OCI-LY7 (cell line): Measurements from ENCODE around the gene DELE1.

Experiments used
- EZH2phosphoT487 ChIP-seq: fragments of 200-600 bp; sonication (generic); IDR thresholded peaks from 2 replicates; pipeline ENCODE4 v1.6.1; 2018; ENCODE audit warnings: low read depth, borderline replicate concordance, mild to moderate bottlenecking, mixed run types, antibody characterized with exemption, low read length, moderate library complexity, mixed read lengths
- TF ChIP-seq, protein P1 (sequence below): fragments of 200-600 bp; sonication (generic); conservative IDR thresholded peaks from 2 replicates; pipeline ENCODE4 v1.5.1; 2014; ENCODE audit warnings: mild to moderate bottlenecking, antibody characterized with exemption, low read length, moderate library complexity, mixed read lengths

DNA sequence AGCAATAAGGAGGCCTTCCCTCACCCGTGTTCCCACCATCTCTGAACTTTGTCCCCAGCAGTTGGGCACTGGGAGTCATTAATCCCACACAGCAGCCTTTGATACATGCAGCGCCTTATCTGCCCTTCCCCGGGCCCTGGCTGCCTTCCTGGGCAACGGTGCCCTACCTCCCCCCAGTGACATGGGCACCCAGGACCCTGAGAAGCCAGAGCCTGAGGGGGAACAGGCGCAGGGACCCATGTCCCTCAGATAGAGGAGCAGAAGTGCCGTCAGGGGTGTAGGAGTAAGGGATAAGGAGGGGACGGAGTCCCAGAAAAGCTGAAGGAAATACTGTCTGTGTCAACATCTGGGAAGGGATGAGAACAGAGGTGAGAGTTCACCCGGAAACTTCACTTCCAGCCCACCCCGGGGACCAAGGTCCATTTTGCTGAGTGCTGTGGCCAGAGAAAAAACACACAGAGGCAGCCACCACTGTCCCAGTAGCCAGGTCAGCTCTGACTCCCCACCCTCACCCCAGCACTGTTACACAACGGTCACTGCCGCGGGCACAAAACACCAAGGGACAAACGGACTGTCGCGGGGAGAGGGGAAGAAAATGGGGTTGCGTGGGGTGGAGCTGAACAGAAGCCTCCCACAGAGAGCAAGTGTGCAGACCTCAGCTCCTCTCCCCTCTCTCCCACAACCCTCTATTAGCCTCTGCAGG is 49.3 kb upstream of the DELE1 start:
- TF ChIP-seq, protein P1, sequence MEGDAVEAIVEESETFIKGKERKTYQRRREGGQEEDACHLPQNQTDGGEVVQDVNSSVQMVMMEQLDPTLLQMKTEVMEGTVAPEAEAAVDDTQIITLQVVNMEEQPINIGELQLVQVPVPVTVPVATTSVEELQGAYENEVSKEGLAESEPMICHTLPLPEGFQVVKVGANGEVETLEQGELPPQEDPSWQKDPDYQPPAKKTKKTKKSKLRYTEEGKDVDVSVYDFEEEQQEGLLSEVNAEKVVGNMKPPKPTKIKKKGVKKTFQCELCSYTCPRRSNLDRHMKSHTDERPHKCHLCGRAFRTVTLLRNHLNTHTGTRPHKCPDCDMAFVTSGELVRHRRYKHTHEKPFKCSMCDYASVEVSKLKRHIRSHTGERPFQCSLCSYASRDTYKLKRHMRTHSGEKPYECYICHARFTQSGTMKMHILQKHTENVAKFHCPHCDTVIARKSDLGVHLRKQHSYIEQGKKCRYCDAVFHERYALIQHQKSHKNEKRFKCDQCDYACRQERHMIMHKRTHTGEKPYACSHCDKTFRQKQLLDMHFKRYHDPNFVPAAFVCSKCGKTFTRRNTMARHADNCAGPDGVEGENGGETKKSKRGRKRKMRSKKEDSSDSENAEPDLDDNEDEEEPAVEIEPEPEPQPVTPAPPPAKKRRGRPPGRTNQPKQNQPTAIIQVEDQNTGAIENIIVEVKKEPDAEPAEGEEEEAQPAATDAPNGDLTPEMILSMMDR, result no peak
- no peak for TF ChIP-seq EZH2phosphoT487
